ENCODE measurements around the gene DSP. TPM values are rescaled to one million over a fixed set of nuclear protein-coding genes. Genes with fewer than 3 reads are reported as not detected.

DSP gene
- polyA plus RNA-seq, 1 donor from 2014 or later = 0.05 TPM

DNA sequence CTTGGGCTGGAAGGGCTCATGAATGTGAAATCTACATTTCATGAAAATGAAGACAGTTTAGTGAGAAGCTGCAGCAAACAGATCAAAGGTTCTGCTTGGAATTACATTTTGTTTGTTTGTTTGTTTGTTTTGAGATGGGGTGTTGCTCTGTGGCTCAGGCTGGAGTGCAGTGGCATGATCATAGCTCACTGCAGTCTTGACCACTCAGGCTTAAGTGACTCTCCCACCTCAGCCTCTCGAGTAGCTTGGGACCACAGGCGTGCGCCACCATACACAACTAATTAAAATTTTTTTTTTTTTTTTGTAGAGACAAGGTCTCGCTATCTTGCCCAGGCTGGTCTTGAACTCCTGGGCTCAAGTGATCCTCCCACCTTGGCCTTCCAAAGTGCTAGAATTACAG lies 5.8 kb downstream of the DSP start:
- Histone ChIP-seq H3K27me3 (ENCODE audit: insufficient read depth, low read depth, low read length) (peaks cover 26% of the 10 kb centered on the region), H3K4me2 (ENCODE audit: low read length) (no peak overlapping the region), H3K36me3 (ENCODE audit: insufficient read depth, low read length) (no peaks in the 10 kb centered on the region), H3K4me3 (ENCODE audit: low read length) (no peak overlapping the region), H3K27ac (ENCODE audit: low read length) (no peak overlapping the region), H4K20me1 (ENCODE audit: insufficient read depth) (no peaks in the 10 kb centered on the region), H2AFZ (ENCODE audit: low read depth, low read length) (no peak overlapping the region), H3K79me2 (replicated peaks; ENCODE audit: insufficient read depth, low read length) (no peaks in the 10 kb centered on the region), H3K9me2 (ENCODE audit: insufficient read depth, low read length) (no peaks in the 10 kb centered on the region), H3F3A (ENCODE audit: insufficient read depth, low read length, poor library complexity, severe bottlenecking) (no peaks in the 10 kb centered on the region), H3K9me3 (ENCODE audit: low read length) (no peaks in the 10 kb centered on the region), H3K9ac (ENCODE audit: low read length) (no peak overlapping the region)
- TF ChIP-seq RAD21 (conservative IDR thresholded peaks at IDR 0.05) (no peak), EZH2 (IDR thresholded peaks at IDR 0.05; ENCODE audit: borderline replicate concordance, insufficient read depth, low read length, poor library complexity, severe bottlenecking) (no peak), SMC3 (conservative IDR thresholded peaks at IDR 0.05; ENCODE audit: poor library complexity) (no peak), MXI1 (conservative IDR thresholded peaks at IDR 0.05; ENCODE audit: poor library complexity, severe bottlenecking) (no peak), POLR2AphosphoS5 (IDR thresholded peaks at IDR 0.05) (no peak), TAF1 (IDR thresholded peaks at IDR 0.05; ENCODE audit: low read depth) (no peak)
- TF ChIP-seq, protein P1, sequence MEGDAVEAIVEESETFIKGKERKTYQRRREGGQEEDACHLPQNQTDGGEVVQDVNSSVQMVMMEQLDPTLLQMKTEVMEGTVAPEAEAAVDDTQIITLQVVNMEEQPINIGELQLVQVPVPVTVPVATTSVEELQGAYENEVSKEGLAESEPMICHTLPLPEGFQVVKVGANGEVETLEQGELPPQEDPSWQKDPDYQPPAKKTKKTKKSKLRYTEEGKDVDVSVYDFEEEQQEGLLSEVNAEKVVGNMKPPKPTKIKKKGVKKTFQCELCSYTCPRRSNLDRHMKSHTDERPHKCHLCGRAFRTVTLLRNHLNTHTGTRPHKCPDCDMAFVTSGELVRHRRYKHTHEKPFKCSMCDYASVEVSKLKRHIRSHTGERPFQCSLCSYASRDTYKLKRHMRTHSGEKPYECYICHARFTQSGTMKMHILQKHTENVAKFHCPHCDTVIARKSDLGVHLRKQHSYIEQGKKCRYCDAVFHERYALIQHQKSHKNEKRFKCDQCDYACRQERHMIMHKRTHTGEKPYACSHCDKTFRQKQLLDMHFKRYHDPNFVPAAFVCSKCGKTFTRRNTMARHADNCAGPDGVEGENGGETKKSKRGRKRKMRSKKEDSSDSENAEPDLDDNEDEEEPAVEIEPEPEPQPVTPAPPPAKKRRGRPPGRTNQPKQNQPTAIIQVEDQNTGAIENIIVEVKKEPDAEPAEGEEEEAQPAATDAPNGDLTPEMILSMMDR (IDR thresholded peaks at IDR 0.05; ENCODE audit: poor library complexity, severe bottlenecking) = no peak
- TF ChIP-seq, protein P2, sequence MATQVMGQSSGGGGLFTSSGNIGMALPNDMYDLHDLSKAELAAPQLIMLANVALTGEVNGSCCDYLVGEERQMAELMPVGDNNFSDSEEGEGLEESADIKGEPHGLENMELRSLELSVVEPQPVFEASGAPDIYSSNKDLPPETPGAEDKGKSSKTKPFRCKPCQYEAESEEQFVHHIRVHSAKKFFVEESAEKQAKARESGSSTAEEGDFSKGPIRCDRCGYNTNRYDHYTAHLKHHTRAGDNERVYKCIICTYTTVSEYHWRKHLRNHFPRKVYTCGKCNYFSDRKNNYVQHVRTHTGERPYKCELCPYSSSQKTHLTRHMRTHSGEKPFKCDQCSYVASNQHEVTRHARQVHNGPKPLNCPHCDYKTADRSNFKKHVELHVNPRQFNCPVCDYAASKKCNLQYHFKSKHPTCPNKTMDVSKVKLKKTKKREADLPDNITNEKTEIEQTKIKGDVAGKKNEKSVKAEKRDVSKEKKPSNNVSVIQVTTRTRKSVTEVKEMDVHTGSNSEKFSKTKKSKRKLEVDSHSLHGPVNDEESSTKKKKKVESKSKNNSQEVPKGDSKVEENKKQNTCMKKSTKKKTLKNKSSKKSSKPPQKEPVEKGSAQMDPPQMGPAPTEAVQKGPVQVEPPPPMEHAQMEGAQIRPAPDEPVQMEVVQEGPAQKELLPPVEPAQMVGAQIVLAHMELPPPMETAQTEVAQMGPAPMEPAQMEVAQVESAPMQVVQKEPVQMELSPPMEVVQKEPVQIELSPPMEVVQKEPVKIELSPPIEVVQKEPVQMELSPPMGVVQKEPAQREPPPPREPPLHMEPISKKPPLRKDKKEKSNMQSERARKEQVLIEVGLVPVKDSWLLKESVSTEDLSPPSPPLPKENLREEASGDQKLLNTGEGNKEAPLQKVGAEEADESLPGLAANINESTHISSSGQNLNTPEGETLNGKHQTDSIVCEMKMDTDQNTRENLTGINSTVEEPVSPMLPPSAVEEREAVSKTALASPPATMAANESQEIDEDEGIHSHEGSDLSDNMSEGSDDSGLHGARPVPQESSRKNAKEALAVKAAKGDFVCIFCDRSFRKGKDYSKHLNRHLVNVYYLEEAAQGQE (IDR thresholded peaks at IDR 0.05; ENCODE audit: borderline replicate concordance) = no peak

DNA sequence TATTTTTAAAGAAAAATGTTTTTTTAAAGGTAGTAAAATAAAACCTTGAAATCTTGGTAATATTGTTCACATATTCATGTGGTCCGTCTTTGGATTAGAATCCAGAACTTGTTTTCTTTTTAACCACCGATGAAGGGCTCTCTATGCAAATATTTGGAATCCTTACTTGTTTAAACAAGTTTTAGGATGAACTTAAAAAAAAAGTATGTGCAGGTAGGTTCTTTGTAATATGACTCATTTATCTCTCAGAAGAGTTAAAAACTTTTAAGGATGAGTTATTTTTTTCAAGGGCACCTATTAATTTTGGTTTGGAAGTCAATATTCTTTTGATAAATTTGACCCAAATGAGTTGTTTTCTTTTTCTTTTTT lies 8.9 kb downstream of the DSP start:
- H3K9me2 ChIP-seq (ENCODE audit: insufficient read depth, low read length) = no peaks in the 10 kb centered on the region
- no peak overlapping the region for H3K4me3 ChIP-seq (ENCODE audit: low read length)
- no peak for TF ChIP-seq RAD21 (conservative IDR thresholded peaks at IDR 0.05)
- TF ChIP-seq MXI1 (conservative IDR thresholded peaks at IDR 0.05; ENCODE audit: poor library complexity, severe bottlenecking) = no peak
- H3K27ac ChIP-seq (ENCODE audit: low read length) = no peak overlapping the region
- no peak overlapping the region for H3K4me2 ChIP-seq (ENCODE audit: low read length)
- H3K79me2 ChIP-seq (replicated peaks; ENCODE audit: insufficient read depth, low read length) = no peaks in the 10 kb centered on the region
- H3K27me3 ChIP-seq (ENCODE audit: insufficient read depth, low read depth, low read length) = no peaks in the 10 kb centered on the region
- no peaks in the 10 kb centered on the region for H3F3A ChIP-seq (ENCODE audit: insufficient read depth, low read length, poor library complexity, severe bottlenecking)
- no peaks in the 10 kb centered on the region for H3K36me3 ChIP-seq (ENCODE audit: insufficient read depth, low read length)
- H3K9ac ChIP-seq (ENCODE audit: low read length) = no peak overlapping the region
- no peaks in the 10 kb centered on the region for H3K9me3 ChIP-seq (ENCODE audit: low read length)
- no peaks in the 10 kb centered on the region for H4K20me1 ChIP-seq (ENCODE audit: insufficient read depth)
- H2AFZ ChIP-seq (ENCODE audit: low read depth, low read length) = no peak overlapping the region

DNA sequence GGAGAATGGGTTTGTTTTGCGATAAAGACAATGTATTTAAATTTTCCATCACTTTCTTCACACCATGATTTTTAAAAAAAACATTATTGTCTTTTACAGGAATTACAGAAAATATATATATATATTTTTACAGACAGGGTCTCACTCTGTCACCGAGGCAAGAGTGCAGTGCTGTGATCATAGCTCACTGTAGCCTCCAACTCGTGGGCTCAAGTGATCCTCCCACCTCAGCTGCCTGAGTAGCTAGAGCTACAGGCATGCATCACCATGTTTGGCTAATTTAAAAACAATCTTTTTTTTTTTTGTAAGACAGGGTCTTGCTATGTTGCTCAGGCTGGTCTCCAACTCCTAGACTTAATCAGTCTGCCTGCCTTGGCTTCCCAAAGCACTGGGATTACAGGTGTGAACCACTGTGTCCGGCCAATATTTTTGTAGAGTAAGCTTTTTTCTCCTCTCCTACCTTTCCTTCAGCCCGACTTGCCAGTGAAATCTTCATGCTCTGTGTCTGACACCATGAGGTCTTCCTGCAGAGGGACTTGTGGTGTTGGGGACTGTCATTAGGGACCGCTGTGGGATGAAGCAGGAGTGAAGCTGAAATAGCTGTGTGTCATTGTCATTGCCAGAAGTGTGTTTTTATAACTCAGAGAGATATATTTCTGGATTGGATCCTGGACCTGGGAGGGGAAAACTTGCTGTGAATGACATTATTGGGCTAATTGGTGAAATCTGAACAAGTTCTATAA lies 13.2 kb downstream of the DSP start:
- no peaks in the 10 kb centered on the region for H3K9me3 ChIP-seq (ENCODE audit: low read length)
- no peak overlapping the region for H2AFZ ChIP-seq (ENCODE audit: low read depth, low read length)
- H3K36me3 ChIP-seq (ENCODE audit: insufficient read depth, low read length) = no peaks in the 10 kb centered on the region
- H3K79me2 ChIP-seq (replicated peaks; ENCODE audit: insufficient read depth, low read length) = no peaks in the 10 kb centered on the region
- H4K20me1 ChIP-seq (ENCODE audit: insufficient read depth) = no peaks in the 10 kb centered on the region
- H3K27ac ChIP-seq (ENCODE audit: low read length) = no peak overlapping the region
- no peak overlapping the region for H3K4me2 ChIP-seq (ENCODE audit: low read length)
- H3K4me3 ChIP-seq (ENCODE audit: low read length) = no peak overlapping the region
- TF ChIP-seq, protein P2 (IDR thresholded peaks at IDR 0.05; ENCODE audit: borderline replicate concordance) = no peak
- TF ChIP-seq RAD21 (conservative IDR thresholded peaks at IDR 0.05) (no peak), EP300 (conservative IDR thresholded peaks at IDR 0.05; ENCODE audit: poor library complexity, severe bottlenecking) (no peak), SMC3 (conservative IDR thresholded peaks at IDR 0.05; ENCODE audit: poor library complexity) (no peak), EZH2 (IDR thresholded peaks at IDR 0.05; ENCODE audit: borderline replicate concordance, insufficient read depth, low read length, poor library complexity, severe bottlenecking) (no peak), TAF1 (IDR thresholded peaks at IDR 0.05; ENCODE audit: low read depth) (no peak), MXI1 (conservative IDR thresholded peaks at IDR 0.05; ENCODE audit: poor library complexity, severe bottlenecking) (no peak), POLR2AphosphoS5 (IDR thresholded peaks at IDR 0.05) (no peak)
- TF ChIP-seq, protein P1 (IDR thresholded peaks at IDR 0.05; ENCODE audit: poor library complexity, severe bottlenecking) = no peak
- H3K9ac ChIP-seq (ENCODE audit: low read length) = no peak overlapping the region
- no peaks in the 10 kb centered on the region for H3K9me2 ChIP-seq (ENCODE audit: insufficient read depth, low read length)
- no peaks in the 10 kb centered on the region for H3K27me3 ChIP-seq (ENCODE audit: insufficient read depth, low read depth, low read length)
- no peaks in the 10 kb centered on the region for H3F3A ChIP-seq (ENCODE audit: insufficient read depth, low read length, poor library complexity, severe bottlenecking)

Measured in neural cell (in vitro differentiated cells).